GM21737 (cell line): ENCODE results near the gene UCK1.
"Not testable (repeated sequence)": the region's sequence is repeated elsewhere in the genome, so short reads cannot be mapped to it uniquely, and the experiment has no call there.

Experiments used
- ATAC-seq: cut with Tn5 transposase; IDR thresholded peaks from one replicate; pipeline ENCODE4 v1.9.1; 2021; ENCODE audit warnings: mild to moderate bottlenecking, moderate library complexity; ENCODE audit not compliant: unreplicated experiment

The UCK1 gene

GRCh38 chr9:131523451-131524435 lies 7.3 kb downstream of the UCK1 start:
- ATAC-seq, result no peak

- no peak for ATAC-seq
These were observed 8.0 kb downstream of the UCK1 start for GRCh38 chr9:131523086-131523388.

DNA sequence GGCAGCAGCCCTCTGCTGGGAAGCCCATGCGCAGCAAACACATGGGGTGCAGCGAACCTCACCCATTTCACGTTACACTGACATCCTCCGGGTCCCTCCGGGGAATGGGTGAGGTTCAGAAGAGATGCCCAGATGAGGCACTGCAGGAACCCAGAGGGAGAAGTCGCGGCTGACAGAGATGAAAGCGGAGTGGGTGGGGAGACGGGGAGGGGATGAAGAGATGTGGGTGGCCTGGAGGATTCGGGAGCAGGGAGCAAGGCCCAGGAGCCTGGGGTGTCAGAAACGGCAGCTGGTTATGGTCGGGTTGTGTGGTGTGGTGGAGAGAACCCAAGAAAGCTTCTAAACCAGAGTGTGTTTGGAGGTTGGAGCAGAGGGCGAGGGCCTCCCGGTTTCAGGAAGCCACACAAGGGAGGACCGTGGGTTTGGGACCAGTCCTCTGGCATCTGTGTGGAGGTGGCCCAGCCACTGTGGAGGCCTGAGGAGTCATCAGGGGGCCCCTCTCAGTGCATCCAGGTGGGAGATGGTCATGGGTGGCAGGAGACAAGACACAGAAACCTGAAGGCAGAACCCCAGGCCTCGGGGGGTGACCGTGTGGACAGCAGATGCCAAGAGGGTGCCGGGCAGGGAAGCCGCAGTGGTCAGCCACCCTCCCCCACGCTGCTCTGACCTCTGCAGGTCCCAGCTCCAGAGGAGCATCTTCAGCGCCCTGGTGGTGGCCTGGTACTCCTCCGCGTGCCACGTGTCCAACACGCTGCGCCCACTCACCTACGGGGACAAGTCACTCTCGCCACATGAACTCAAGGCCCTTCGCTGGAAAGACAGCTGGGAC lies 8.6 kb downstream of the UCK1 start:
- no peak for ATAC-seq

GRCh38 chr9:131521822-131522221 lies 9.2 kb downstream of the UCK1 start:
- ATAC-seq, result no peak

DNA sequence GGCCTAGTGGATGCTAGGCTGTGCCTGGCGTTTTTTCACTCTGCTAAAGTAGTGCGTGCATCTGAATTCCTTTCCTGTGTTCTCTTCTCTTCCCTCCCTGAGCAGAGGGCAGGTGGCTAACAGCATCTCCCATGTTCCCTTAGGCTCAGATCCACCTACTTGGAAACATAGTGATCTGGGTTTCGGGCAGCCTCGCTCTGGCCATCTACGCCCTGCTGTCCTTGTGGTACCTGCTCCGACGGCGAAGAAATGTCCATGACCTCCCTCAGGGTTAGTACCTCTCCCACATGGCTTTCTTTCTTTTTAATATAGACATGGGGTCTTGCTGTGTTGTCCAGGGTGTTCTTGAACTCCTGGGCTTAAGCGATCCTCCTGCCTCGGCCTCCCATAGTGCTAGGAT lies 9.9 kb downstream of the UCK1 start:
- no peak for ATAC-seq

GRCh38 chr9:131520503-131520902 lies 10.6 kb downstream of the UCK1 start:
- ATAC-seq, result no peak

GRCh38 chr9:131518553-131518952 lies 12.5 kb downstream of the UCK1 start:
- ATAC-seq, result no peak

GRCh38 chr9:131517761-131518190 lies 13.3 kb downstream of the UCK1 start:
- ATAC-seq, result no peak

DNA sequence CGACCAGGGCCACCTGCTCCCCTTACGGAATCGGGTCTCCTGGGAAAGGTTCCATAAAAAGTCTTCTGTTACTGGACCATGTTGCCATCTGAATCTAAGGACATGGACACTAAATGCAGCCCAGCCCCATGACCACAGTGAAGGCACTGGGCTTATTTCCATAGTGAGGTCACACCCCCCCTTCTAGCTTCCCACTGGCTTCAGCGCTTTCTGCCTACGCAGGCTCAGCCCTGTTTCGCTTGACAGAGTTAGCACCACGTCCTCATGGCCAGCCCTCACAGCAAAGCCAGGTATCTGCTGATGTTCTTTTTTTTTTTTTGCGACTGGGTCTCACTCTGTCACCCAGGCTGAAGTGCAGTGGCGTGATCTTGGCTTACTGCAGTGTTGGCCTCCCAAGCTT lies 14.1 kb downstream of the UCK1 start:
- no peak for ATAC-seq

GRCh38 chr9:131516100-131516499 lies 15.0 kb downstream of the UCK1 start:
- no peak for ATAC-seq

DNA sequence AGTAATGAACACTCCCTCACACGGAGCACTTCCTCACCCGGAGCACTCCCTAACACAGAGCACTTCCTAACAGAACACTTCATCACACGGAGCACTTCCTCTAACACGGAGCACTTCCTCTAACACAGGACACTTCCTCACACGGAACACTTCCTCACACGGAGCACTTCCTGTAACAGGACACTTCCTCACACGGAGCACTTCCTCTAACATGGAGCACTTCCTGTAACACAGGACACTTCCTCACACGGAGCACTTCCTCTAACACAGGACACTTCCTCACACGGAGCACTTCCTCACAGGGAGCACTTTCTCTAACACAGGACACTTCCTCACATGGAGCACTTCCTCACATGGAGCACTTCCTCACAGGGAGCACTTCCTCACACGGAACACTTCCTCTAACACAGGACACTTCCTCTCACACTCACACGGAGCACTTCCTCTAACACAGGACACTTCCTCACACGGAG lies 15.5 kb downstream of the UCK1 start:
- not testable (repeated sequence) for ATAC-seq

- no peak for ATAC-seq
These were observed 17.9 kb downstream of the UCK1 start for GRCh38 chr9:131513177-131513576.

DNA sequence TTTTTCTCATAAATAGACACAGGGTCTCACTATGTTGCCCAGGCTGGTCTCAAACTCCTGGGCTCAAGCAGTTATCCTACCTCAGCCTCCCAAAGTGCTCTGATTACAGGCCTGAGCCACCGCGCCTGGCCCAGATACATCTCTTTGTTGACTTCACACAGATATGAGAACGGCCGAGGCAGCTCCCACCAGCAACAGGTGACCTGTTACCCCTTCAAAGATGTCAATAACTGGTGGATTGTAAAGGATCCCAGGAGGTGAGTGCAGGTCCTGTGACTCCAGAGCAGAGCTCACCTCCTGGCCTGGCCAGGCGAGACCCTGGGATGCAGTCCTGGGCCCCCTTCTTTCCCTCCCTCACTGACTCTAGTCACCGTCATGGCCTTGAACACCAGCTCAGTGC lies 19.2 kb downstream of the UCK1 start:
- ATAC-seq, result no peak

DNA sequence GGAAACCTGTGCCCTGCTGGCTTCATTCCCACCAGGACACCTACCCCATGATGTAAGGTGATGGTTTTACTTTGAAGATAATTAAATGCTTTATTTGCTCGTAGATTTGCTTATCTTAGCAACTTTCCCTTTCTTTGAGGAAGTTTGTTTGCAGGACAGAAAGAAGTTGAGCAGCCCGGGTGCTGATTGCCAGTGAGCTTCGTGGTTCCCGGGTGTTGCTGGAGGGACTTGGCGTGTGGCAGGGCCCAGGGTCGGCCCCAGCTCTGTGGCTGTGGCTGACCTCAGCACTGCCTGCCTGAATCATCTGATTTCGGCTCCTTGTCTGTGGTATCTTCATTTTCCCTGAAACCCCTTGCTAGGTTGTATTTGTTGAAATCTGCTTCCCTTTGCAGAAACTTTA lies 19.6 kb downstream of the UCK1 start:
- no peak for ATAC-seq

GRCh38 chr9:131505012-131505411 lies 26.1 kb downstream of the UCK1 start:
- no peak for ATAC-seq

- no peak for ATAC-seq
These were observed 27.2 kb downstream of the UCK1 start for GRCh38 chr9:131503626-131504465.

DNA sequence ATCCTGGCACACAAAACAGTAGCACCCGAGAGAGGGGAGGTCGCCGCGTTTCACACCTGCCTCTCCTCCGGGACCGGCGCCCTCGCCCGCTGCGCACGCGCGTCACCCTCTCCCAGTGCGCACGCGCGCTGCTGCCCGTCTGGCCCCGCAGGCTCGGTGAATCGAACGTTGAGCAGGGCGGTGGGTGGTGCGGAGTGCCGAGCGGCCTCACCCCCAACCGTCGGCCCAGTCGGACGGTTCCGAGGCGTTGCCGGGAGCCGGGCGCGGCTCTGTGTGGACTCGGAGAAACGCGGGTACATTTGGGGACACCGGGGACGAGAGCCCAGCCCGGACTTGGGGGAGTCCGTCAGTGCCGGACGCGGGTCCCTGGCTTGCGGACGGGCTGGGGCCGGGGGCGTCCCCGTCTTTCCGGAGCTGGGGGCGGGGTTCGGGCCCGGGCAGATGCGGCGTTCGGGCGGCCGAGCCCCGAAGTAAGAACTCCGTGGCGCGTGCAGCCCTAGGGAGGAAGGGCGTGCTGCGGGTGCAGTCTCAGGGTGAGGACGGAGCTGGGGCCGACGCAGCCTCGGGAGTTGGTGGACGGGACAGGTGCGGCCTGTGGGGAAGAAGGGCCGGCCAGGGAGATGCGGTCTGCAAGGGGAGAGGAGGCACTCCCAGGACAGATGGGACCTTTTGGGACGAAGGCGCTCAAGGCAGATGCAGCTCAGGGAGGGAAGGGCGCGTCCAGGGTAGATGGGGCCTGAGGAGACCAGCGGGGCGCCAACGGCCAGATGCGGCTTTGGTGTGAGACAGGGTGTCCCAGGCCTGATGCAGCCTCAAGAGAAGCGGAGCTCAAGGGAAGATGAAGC lies 28.1 kb downstream of the UCK1 start, which contains the start of gene POMT1:
POMT1 (plus strand) TSS at position 138 of the 845 bp plus-strand sequence. CDS start 1,301 bp downstream, outside the sequence.
- peak; percentile 77 for ATAC-seq

- no peak for ATAC-seq
These were observed 30.0 kb downstream of the UCK1 start for GRCh38 chr9:131500939-131501541.

DNA sequence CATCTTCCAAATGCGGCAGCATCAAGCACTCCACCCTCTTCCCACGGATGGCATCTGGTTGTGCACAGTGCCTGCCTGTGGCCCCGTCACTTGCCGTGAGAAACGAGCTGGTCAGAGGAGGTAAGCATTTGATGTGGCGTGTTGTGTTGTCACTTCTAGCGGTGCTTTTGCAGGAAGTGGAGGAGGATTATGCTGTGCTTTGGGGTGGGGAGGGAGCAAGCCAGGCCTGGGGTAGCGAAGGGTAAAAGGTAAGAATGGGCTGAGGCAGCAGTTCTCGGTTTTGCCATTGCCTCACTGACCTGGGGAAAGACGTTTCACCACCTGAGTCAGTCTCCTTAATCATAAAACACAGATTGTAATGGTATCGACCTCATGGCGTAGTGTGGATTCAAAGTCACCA lies 30.7 kb downstream of the UCK1 start:
- no peak for ATAC-seq
